ENCODE results near the gene RSPH6A. TPM values are rescaled to one million over a fixed set of nuclear protein-coding genes. Genes with fewer than 3 reads are reported as not detected.

The RSPH6A gene
- total RNA-seq, 2 donors from 2014 or later, result not detected

DNA sequence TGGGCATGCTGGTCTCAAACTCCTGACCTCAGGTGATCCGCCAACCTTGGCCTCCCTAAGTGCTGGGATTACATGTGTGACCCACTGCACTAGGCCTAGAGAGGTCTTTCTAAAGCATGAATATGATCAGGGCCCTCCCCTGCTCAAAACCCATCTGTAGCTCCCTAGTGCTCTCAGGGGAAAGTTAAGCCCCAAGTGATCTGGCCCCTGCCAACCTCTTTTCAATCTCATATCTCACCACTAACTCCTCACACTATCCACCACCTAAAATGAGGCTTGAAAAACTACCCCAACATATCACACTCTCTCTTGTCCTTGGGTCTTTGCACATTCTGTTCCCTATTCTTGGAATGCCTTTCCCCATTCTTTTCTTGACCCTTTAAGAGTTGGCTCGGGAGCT is 20.5 kb downstream of the RSPH6A start:
- peaks cover 0 to 26% of the 10 kb centered on the region in 2 donors for H3K4me1 ChIP-seq
- no peak for DNase-seq (ENCODE audit: low spot score)
- no peak overlapping the region for H3K4me3 ChIP-seq
- peaks cover 7% of the 10 kb centered on the region for H3K36me3 ChIP-seq
- TF ChIP-seq, protein P1, sequence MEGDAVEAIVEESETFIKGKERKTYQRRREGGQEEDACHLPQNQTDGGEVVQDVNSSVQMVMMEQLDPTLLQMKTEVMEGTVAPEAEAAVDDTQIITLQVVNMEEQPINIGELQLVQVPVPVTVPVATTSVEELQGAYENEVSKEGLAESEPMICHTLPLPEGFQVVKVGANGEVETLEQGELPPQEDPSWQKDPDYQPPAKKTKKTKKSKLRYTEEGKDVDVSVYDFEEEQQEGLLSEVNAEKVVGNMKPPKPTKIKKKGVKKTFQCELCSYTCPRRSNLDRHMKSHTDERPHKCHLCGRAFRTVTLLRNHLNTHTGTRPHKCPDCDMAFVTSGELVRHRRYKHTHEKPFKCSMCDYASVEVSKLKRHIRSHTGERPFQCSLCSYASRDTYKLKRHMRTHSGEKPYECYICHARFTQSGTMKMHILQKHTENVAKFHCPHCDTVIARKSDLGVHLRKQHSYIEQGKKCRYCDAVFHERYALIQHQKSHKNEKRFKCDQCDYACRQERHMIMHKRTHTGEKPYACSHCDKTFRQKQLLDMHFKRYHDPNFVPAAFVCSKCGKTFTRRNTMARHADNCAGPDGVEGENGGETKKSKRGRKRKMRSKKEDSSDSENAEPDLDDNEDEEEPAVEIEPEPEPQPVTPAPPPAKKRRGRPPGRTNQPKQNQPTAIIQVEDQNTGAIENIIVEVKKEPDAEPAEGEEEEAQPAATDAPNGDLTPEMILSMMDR (IDR thresholded peaks at IDR 0.05), result no peak
- H3K27me3 ChIP-seq, result no peaks in the 10 kb centered on the region
- H3K27ac ChIP-seq, result no peak overlapping the region
- H3K9me3 ChIP-seq, result no peaks in the 10 kb centered on the region

DNA sequence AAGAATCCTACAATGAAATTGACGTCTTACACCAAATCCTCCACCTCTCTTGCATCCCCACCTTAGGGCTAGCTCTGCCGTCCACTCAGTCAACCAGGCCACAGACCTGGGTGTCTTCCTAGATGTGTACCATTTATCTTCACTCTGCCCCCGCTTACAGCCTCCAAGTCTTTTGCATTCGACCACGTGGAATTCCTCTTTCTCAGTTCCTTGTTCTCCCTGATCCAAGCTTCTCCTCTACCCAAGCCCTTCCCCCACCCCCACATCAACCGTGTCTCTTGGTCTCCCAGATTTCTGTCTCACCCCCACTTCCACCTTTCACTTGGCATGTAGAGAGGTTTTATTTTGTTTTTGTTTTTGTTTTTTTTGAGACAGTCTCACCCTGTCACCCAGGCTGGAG is 21.2 kb downstream of the RSPH6A start:
- Histone ChIP-seq H3K27me3 (no peaks in the 10 kb centered on the region), H3K36me3 (peaks cover 14% of the 10 kb centered on the region), H3K9me3 (no peaks in the 10 kb centered on the region), H3K4me3 (no peak overlapping the region), H3K4me1 (peaks cover 0 to 26% of the 10 kb centered on the region in 2 donors), H3K27ac (no peak overlapping the region)
- TF ChIP-seq, protein P1 (IDR thresholded peaks at IDR 0.05), result no peak
- DNase-seq (ENCODE audit: low spot score), result no peak

DNA sequence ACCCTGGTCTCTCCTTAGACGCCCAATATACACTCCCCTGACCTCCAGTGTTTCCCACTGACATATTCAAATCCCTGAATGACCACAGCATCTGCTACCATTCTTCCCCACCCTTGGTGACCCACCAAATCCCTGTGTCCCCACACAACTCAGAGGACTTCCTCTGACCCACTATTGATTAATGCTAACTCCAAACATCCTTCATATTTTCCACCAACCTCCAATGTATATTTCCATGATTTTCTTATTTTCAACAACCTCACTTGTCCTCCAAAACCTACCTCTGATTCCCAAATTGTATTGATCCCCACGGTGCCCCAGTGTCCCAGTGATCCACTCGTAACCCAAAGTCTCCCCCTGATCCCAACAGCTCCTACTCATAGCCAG is 21.9 kb downstream of the RSPH6A start:
- H3K9me3 ChIP-seq, result no peaks in the 10 kb centered on the region
- DNase-seq (ENCODE audit: low spot score), result no peak
- peaks cover 0 to 31% of the 10 kb centered on the region in 2 donors for H3K4me1 ChIP-seq
- no peak overlapping the region for H3K27ac ChIP-seq
- H3K36me3 ChIP-seq, result peaks cover 19% of the 10 kb centered on the region
- H3K4me3 ChIP-seq, result peak overlapping the region in 1 of 2 donors; percentile 69
- H3K27me3 ChIP-seq, result no peaks in the 10 kb centered on the region
- TF ChIP-seq, protein P1 (IDR thresholded peaks at IDR 0.05), result no peak

DNA sequence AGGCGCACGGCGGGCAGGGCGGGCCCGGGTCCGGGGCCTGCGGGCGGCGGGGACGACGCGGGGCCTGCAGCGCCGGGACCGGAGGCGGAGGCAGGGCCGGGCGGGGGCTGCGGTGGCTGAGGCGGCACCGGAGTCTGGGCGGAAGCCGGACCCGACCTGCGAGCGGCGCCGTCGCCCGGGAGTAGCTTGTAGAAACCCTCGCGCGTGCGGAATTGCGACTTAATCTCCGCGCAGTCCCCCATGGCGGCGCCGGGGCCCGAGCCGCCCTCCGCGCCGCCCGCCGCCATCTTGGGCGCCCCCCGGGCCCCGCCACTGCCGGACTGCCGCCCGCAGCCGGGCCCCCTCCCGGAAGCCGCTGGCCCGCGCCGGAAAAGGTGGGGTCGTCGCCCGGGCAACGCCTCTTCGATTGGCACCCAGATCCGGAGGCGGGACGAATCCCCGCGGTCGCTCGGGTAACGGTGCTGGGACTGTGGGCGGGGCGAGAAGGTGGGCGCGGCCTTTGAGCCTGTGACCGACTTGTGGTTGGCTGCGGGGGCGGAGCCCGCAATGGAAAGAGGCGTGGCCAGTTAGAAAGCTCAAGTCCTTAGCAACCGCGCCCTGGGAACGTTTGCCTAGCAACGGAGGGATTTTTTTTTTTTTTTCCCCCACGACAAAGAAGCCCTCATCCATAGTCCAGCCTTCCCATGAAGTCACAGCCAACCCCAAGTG is 22.5 kb downstream of the RSPH6A start, which contains the start of gene DMWD:
DMWD (minus strand) TSS at position 376 of the 708 bp plus-strand sequence; CDS start at position 287, 89 bp downstream.
- TF ChIP-seq, protein P1 (IDR thresholded peaks at IDR 0.05), result no peak
- H3K9me3 ChIP-seq, result no peaks in the 10 kb centered on the region
- peak within 1 kb of the TSS; percentile 71 to 72 for H3K27ac ChIP-seq
- H3K27me3 ChIP-seq, result no peaks in the 10 kb centered on the region
- peaks cover 19% of the 10 kb centered on the region for H3K36me3 ChIP-seq
- peaks cover 0 to 36% of the 10 kb centered on the region in 2 donors for H3K4me1 ChIP-seq
- DNase-seq (ENCODE audit: low spot score), result peak; percentile 99
- H3K4me3 ChIP-seq, result peak within 1 kb of the TSS; percentile 69 to 79

- no peak for DNase-seq (ENCODE audit: low spot score)
Observed at GRCh38 chr19:45791744-45792469, 23.2 kb downstream of the RSPH6A start.

More at GRCh38 chr19:45791744-45792469, 23.2 kb downstream of the RSPH6A start:
- Histone ChIP-seq H3K27ac (peak overlapping the region; percentile 71 to 72), H3K36me3 (peaks cover 24% of the 10 kb centered on the region), H3K9me3 (no peaks in the 10 kb centered on the region), H3K4me3 (peak overlapping the region; percentile 69 to 79), H3K4me1 (peaks cover 0 to 36% of the 10 kb centered on the region in 2 donors), H3K27me3 (no peaks in the 10 kb centered on the region)
- TF ChIP-seq, protein P1 (IDR thresholded peaks at IDR 0.05), result no peak
